ENCODE measurements around the gene FSHR. TPM values are rescaled to one million over a fixed set of nuclear protein-coding genes. Genes with fewer than 3 reads are reported as not detected.

FSHR gene
- total and polyA plus RNA-seq, 2 of the 8 experiments (the other 6 are each of a cell fraction or from before 2014, with no cell fraction given): not detected

GRCh38 chr2:48961009-48961408, 193.3 kb downstream of the FSHR start (continued):
- no peak for TF ChIP-seq CHD7 (IDR thresholded peaks at IDR 0.05; ENCODE audit: insufficient replicate concordance, low read length)
- TF ChIP-seq KDM1A (IDR thresholded peaks at IDR 0.05; ENCODE audit: borderline replicate concordance, low read length): no peak
- no peak for TF ChIP-seq CHD1 (IDR thresholded peaks at IDR 0.05; ENCODE audit: low read depth, low read length)
- TF ChIP-seq HDAC6 (IDR thresholded peaks at IDR 0.05; ENCODE audit: low read depth, low read length): no peak
- TF ChIP-seq ATF3 (IDR thresholded peaks at IDR 0.05; ENCODE audit: insufficient read depth, low read depth, low read length): no peak
- no peak for TF ChIP-seq GABPA (IDR thresholded peaks at IDR 0.05; ENCODE audit: borderline replicate concordance, insufficient read depth, low read length)
- TF ChIP-seq HDAC2 (IDR thresholded peaks at IDR 0.05; ENCODE audit: borderline replicate concordance in 1 of 2, low read depth in 2 of 2, low read length in 2 of 2): no peak
- no peak for TF ChIP-seq MAFK (IDR thresholded peaks at IDR 0.05; ENCODE audit: low read depth, low read length)
- TF ChIP-seq SAP30 (IDR thresholded peaks at IDR 0.05; ENCODE audit: insufficient read depth, insufficient replicate concordance, low read length): no peak
- no peak for TF ChIP-seq SP2 (IDR thresholded peaks at IDR 0.05; ENCODE audit: low read length)
- no peak for TF ChIP-seq TAF7 (optimal IDR thresholded peaks at IDR 0.05; ENCODE audit: borderline replicate concordance, low read depth, low read length)
